Endometrial microvascular endothelial cells (primary cell): Measurements from ENCODE around the gene PLK1. TPM values are rescaled to one million over a fixed set of nuclear protein-coding genes. Genes with fewer than 3 reads are reported as not detected.

ENCODE experiments used
- in situ Hi-C: cut with HindIII; loops from 2 replicates; pipeline ENCODE4 v1.10.0; 2017; ENCODE audit warnings: low sequenced_read_pairs, low pct_unique_long_range_greater_than_20kb; ENCODE audit errors: inconsistent ontology term
- total RNA-seq: library from RNA; depleted of rRNA; stranded (reverse); fragments of >200 nt; gene quantifications from one replicate; pipeline ENCODE4 v1.2.3, GENCODE V29; 2015; ENCODE audit errors: inconsistent ontology term

PLK1 gene
- total RNA-seq, 1 donor from 2014 or later, result 120 TPM

GRCh38 chr16:23676924-23677480 lies 1.7 kb upstream of the PLK1 start:
- in situ Hi-C loops, result no loop called here

- in situ Hi-C loops, result no loop called here
Measured at GRCh38 chr16:23679274-23679985, 741 bp downstream of the PLK1 start.

DNA sequence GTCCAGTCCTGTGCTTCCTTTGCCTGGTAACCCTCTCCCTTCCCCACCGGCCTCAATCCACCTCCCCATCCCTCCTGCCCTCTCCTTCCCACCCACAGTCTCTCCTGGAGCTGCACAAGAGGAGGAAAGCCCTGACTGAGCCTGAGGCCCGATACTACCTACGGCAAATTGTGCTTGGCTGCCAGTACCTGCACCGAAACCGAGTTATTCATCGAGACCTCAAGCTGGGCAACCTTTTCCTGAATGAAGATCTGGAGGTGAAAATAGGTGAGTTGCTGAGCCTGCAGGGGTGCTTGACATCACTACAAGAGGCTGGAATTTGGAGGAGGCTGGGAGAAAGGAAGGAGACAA lies 1.3 kb downstream of the PLK1 start:
- in situ Hi-C loops, result no loop called here

- in situ Hi-C loops, result no loop called here
Measured at GRCh38 chr16:23682181-23682580, 3.5 kb downstream of the PLK1 start.

DNA sequence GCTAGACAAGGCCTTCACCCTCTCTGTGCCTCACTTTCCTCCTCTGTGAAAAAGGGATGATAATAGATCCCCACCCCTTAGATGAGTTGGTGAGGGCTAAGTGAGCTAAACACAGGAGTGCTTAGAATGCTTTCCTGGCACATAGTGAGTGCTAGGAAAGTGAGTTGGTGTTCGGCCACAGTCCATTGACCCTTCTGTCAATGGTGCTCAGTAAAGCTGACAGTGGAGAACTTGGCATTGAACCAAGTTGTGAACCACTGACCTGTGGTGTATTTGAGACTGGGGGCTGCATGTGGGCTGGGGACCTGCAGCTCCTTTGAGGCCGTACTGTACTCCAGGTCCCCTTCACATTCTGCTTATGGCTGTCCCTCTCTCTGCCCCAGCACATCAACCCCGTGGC lies 4.8 kb downstream of the PLK1 start:
- in situ Hi-C loops, result no loop called here

DNA sequence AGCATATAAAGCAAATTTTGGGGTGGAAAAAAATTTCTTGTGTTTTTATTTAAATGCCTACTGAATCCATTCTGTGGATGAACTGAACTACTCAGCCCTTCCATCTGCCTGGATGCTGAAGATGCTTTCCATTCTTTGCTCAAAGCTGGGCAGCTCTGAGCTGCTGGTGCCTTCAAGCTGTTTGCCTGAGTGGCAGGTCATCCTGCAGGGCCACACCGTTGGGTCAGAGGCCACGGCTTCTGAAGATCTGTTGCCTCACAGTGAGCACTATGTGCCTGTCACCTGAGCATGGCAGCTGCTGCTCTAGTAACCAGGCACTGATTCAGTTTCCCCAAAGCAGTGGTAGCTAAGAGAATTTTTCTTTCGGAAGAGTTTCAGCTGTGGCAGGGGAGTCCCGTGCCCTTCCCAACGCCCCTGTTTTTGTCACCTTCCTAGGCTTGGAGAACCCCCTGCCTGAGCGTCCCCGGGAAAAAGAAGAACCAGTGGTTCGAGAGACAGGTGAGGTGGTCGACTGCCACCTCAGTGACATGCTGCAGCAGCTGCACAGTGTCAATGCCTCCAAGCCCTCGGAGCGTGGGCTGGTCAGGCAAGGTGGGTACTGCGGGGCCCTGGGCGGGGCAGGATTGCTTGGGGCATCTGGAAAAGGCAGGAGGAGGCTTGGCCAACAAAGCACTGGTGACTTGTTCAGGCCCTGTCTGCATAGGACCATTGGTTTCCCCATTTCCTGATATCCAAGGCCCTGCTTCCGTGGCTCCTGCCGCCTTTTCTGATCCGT lies 8.5 kb downstream of the PLK1 start:
- in situ Hi-C loops, result no loop called here

DNA sequence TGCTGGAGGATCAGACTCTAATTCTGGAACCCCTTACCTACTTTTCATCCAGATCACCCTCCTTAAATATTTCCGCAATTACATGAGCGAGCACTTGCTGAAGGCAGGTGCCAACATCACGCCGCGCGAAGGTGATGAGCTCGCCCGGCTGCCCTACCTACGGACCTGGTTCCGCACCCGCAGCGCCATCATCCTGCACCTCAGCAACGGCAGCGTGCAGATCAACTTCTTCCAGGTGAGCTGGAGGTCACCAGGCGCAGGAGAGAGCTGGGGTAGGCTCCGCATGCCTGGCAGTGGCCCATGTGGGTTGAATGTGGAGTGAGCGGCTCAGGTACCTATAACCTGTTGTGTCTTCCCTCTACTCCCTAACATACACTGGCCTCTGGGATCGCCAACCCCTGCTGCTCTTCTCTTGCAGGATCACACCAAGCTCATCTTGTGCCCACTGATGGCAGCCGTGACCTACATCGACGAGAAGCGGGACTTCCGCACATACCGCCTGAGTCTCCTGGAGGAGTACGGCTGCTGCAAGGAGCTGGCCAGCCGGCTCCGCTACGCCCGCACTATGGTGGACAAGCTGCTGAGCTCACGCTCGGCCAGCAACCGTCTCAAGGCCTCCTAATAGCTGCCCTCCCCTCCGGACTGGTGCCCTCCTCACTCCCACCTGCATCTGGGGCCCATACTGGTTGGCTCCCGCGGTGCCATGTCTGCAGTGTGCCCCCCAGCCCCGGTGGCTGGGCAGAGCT lies 10.9 kb downstream of the PLK1 start:
- in situ Hi-C loops, result no loop called here

DNA sequence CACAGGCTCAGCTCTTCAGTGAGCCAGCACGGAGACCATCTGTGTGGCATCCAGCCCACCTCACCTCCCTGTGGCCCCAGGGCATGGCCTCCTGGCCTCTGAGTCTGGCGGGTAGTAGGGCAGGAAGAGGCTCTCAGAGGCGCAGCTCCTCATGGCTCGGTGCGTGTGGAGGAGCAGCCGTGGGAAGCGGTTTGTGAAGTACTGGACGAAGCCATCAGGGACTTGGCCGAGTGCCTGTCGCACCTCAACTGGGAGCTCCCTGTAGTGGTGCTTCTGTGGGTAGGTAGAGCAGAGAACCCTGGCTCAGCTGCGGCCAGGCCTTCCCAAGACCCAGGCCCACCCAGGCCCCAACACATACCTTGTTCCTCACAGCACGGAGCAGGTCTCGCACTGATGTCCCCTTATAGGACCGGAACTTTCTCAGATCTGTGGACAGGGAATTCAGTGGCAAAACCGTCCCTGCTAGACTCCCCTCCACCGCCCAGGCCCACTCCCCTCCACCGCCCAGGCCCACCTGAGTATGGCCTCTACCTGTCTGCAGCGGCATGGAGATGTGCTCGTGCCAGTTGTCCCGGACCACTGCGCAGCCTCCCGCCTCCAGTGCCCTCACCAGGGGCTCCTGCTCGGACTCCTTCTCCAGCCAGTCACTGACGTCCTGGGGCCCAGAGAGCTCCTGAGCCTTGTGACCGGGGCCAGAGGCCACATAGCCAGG lies 12.2 kb downstream of the PLK1 start:
- in situ Hi-C loops, result no loop called here

DNA sequence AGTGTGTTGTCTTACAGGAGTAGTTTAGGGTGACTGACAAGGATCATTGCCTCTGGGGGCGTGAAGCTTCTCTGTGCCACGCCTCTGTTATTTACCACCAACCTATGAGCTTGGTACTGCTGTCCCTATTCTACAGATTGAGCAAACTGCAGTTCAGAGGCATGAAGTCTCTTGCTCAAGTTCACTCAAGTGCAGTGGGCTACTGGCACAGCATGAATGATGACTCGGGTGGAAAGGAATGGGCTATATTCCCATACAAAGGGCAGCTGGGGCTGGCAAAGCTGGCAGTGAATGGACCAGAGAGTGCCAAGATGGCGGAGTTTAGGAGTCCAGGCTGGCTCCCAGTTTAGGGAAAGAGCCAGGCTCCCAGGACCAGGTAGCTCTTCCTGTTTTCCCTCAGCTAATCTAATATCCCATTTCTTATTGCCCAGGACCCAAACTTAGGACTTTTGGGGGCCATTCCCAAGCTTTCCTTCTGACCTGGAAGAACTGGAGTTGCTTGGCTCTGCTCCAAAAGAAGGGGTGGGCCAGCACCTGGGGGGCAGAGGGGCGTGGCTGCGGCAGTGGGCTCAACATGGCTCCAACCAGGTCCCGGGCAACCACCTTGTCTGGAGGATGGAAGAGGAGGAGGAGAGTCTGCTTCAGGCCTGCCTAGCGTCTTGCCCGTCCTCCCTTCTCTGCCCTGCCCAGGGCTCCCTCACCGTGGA lies 12.9 kb downstream of the PLK1 start:
- in situ Hi-C loops, result no loop called here

GRCh38 chr16:23692190-23692837 lies 13.6 kb downstream of the PLK1 start:
- in situ Hi-C loops, result no loop called here

GRCh38 chr16:23694265-23694643 lies 15.6 kb downstream of the PLK1 start:
- in situ Hi-C loops, result no loop called here

- in situ Hi-C loops, result no loop called here
Measured at GRCh38 chr16:23694644-23695373, 16.1 kb downstream of the PLK1 start.

- in situ Hi-C loops, result no loop called here
Measured at GRCh38 chr16:23695756-23696155, 17.1 kb downstream of the PLK1 start.

DNA sequence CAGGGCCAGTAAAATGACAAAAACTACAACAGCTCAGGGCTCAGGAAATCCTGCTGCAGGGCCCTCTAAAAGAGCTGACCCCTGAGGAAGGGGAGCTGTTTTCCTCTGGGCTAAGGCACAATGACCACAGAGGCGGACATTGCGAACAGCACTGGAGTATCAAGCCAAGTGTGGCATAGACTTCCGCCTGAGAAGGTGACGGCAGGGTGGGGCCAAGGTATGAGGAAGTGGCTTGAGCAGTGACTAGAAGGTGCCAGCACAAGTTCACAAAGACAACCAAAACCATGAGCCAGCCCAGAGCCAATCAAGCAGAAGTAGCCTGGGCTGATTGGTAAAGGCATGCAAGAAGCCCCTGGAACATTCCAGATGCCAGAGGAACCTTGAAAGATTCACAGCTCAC lies 20.4 kb downstream of the PLK1 start:
- in situ Hi-C loops, result no loop called here

- in situ Hi-C loops, result no loop called here
Measured at GRCh38 chr16:23700093-23700492, 21.4 kb downstream of the PLK1 start.

GRCh38 chr16:23700509-23700908 lies 21.8 kb downstream of the PLK1 start:
- in situ Hi-C loops, result no loop called here

- in situ Hi-C loops, result no loop called here
Measured at GRCh38 chr16:23701045-23701444, 22.4 kb downstream of the PLK1 start.
